Cardiac fibroblast (primary cell): ENCODE measurements around the gene HSPG2.

ENCODE experiments used
- DNase-seq, 2 donors: peaks; one replicate each; pipeline versions ENCODE4 v3.0.0 to v3.0.0-alpha.2; 2010; ENCODE audit warnings: low read depth in 2 of 2
- H3K4me3 ChIP-seq, 2 donors: replicated peaks in 1 of 2; 1 replicate in 1 of 2; 2 replicates in 1 of 2; pipeline ENCODE4 v1.5.1; 2011; ENCODE audit warnings: low read depth in 2 of 2, low read length in 2 of 2, mild to moderate bottlenecking in 2 of 2, moderate library complexity in 1 of 2
- CTCF ChIP-seq: IDR thresholded peaks from one replicate; pipeline ENCODE4 v1.5.1; 2011; ENCODE audit warnings: low read depth, mild to moderate bottlenecking, low read length, inconsistent platforms

HSPG2 gene

DNA sequence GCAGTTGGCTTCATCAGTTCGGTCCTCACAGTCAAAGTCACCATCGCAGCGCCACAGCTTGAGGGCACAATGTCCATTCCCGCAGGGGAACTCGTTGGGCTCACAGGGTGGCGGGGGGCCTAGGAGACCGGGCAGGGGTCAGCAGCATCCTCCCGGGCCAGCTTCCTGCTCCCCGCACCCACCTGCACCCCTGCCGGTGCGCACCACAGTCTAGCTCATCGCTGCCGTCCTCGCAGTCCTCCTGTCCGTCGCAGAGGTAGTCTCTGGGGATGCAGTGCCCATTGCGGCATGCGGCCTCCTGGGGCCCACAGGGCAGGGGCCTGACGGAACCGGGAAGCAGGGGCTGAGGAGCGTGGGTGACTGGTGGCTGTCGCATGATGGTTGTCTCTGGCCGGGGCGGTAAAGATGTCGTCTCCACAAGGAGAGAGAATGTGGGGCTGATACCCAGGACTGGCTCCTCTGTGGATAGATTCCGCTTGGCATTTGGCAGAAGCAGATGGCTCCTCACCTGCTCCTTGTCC, 49.8 kb downstream of the HSPG2 start:
- H3K4me3 ChIP-seq = no peak overlapping the region
- DNase-seq = no peak
- no peak for TF ChIP-seq CTCF

GRCh38 chr1:21886486-21887215, 50.5 kb downstream of the HSPG2 start:
- no peak for TF ChIP-seq CTCF
- no peak overlapping the region for H3K4me3 ChIP-seq
- DNase-seq = no peak

DNA sequence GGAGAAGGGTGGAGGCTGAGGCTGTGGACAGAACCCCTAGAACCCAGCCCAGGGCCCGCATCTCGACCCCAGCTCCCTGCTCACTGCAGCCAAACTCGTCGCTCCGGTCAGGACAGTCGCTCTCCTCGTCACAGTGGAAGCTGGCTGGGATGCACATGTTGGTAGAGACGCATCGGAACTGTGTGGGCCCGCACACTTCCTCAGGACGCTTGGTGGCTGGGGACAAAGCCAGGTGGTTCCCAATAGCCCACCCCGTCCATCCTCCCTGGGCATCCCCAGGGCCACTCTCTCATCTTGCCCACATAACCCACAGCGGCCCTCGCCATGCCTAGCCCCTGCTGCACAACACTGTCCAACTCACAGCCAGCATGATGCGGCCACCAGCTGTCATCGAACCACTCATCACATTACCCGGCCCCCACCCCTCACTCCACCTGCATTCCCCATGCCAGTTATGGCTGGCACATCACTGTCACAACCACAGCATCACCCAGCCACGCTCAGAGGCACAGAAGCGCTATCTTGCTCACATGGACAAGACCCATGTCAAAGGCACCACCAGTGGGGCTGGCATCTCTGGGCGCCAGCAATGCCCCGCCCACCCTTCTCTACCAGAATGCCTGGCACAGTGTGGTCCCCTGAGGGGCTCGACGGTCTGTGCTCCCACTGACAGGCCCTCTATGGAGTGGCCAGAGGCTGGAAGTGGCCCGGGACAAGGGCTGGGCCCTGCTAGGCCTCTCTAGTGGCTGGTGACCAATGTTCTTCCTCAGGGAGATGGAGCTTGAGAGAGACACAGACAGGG, 51.7 kb downstream of the HSPG2 start:
- no peak for DNase-seq
- no peak for TF ChIP-seq CTCF
- H3K4me3 ChIP-seq = no peak overlapping the region

GRCh38 chr1:21884456-21885235, 52.5 kb downstream of the HSPG2 start:
- no peak for TF ChIP-seq CTCF

DNA sequence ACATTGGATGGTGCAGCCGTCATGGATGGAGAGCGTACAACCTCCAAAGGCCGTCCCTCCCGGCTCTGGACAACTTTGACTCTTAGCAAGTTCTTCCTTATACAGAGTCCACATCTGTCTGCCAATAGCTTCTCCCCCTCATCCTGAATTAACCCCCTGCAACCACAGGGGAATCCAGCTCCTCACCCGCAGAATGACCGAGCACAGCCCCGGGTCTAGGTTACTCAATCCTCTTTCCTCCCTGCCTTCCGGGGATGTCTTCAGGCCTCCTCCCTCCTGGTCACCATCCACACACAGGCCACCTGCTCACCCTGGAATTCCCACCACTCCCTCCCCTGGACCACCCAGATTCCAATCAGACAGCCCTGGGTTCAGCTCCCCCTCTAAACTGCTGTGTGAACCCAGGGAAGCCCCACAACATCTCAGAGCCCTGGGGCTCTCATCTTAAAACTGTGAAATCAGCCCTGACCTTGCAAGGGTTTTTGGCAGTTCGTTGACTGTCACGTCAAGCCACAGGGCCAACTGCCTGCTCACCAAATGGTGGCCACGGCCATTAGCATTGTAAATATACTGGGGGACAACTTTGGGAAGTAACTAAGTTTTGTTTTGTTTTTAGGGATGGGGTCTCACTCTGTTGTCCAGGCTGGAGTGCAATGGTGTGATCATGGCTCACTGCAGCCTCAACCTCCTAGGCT, 54.2 kb downstream of the HSPG2 start:
- H3K4me3 ChIP-seq = no peak overlapping the region
- TF ChIP-seq CTCF = no peak
- DNase-seq = no peak

More at GRCh38 chr1:21884456-21885235, 52.5 kb downstream of the HSPG2 start:
- DNase-seq = no peak
- H3K4me3 ChIP-seq = no peak overlapping the region

DNA sequence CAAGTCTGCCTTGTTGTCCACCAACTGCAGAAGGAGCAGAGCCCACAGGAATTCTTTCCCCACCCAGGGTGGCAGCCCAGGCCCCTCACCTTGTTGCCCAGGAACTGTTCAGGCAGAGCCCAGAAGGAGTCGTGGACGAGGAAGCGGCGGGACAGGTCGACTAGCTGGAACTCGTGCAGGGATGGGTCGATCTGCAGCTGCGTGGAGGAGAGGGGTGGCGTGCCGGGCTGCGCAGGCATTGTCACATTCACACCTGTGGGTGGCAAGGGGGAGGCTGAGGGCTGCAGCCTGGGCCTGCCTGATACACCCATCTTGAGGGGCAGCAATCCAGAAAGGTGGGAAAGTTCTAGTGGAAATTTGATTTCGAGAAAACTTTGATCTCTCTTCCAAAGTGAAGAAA, 55.9 kb downstream of the HSPG2 start:
- no peak for DNase-seq
- no peak overlapping the region for H3K4me3 ChIP-seq

More for the DNA sequence above, 55.9 kb downstream of the HSPG2 start:
- TF ChIP-seq CTCF = no peak
